Skeletal muscle tissue (tissue), 4 donors: Measurements from ENCODE around the gene SNX32. TPM values are rescaled to one million over a fixed set of nuclear protein-coding genes. Genes with fewer than 3 reads are reported as not detected.

Experiments
- H3K27ac ChIP-seq: one replicate; pipeline ENCODE4 v1.7.0; 2013; ENCODE audit warnings: mild to moderate bottlenecking, low read depth, low read length, inconsistent platforms
- H3K27me3 ChIP-seq, 3 donors: one replicate each; pipeline ENCODE4 v1.7.0; 2013; ENCODE audit warnings: low read length in 3 of 3; ENCODE audit not compliant: control insufficient read depth in 3 of 3, insufficient read depth in 3 of 3
- H3K36me3 ChIP-seq, 3 donors: one replicate each; pipeline ENCODE4 v1.7.0; 2013; ENCODE audit warnings: low read length in 3 of 3; ENCODE audit not compliant: control insufficient read depth in 3 of 3, insufficient read depth in 3 of 3
- H3K4me1 ChIP-seq, 3 donors: one replicate each; pipeline ENCODE4 v1.7.0; 2013; ENCODE audit warnings: low read length in 3 of 3, mild to moderate bottlenecking in 3 of 3; ENCODE audit not compliant: control insufficient read depth in 3 of 3, insufficient read depth in 3 of 3
- H3K4me3 ChIP-seq, 3 donors: one replicate each; pipeline ENCODE4 v1.7.0; 2013; ENCODE audit warnings: low read length in 3 of 3
- H3K9ac ChIP-seq, 3 donors: one replicate each; pipeline ENCODE4 v1.7.0; 2013; ENCODE audit warnings: low read length in 3 of 3, mild to moderate bottlenecking in 3 of 3, moderate library complexity in 2 of 3, low read depth in 1 of 3
- H3K9me3 ChIP-seq, 3 donors: one replicate each; pipeline ENCODE4 v1.7.0; 2013; ENCODE audit warnings: low read length in 3 of 3; ENCODE audit not compliant: control insufficient read depth in 3 of 3
- total RNA-seq: library from RNA; depleted of rRNA; stranded (reverse); fragments of >200 nt; gene quantifications from one replicate; pipeline ENCODE4 v1.2.3, GENCODE V29; 2014
- donor health status: Osteomylitis.

Gene SNX32
- total RNA-seq, 1 donor from 2014 or later: under 0.01 TPM

DNA sequence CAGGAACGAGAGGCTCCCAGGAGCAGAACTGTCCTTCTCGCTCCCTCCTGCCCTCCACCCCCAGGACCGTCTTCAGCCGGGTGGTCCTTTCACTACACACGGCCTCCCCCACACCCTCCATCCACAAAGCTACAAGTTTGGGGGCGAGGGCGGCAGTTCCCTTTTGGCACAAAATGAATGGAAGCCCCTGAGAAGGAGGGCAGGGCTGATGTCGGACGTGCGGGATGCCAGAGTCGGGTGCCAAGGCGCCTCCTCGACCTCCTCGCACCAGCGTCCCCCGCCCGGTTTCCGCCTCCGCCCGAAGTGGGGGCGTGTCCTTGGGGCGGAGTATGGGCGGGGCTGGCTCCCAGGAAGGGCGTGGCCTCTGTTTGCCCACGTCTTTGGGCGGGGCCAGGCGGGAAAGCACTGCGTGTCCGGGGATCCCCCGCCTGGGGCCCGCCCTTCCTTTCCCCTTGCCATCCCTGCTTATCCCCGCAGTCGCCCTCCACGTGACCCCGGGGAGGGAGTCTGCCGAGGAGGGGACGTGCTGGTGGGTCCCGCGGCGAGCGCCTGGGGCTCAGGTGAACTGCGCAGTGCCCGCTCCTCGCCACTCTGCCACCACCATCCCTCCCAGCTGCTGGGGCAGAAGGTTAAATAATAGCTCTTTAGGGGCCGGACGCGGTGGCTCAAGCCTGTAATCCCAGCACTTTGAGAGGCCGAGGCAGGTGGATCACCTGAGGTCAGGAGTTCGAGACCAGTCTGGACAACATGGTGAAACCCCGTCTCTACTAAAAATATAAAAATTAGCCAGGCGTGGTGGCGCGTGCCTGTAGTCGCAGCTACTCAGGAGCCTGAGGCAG, 39.8 kb downstream of the SNX32 start:
- Histone ChIP-seq H3K4me3 (peak overlapping the region; percentile 69 to 80 (median 79)), H3K9me3 (no peaks in the 10 kb centered on the region), H3K27me3 (peaks cover 0 to 7% (median 0%) of the 10 kb centered on the region in 3 donors), H3K27ac (peak overlapping the region; percentile 71), H3K9ac (peak overlapping the region; percentile 77 to 83 (median 81)), H3K36me3 (peaks cover 0 to 5% (median 3%) of the 10 kb centered on the region in 3 donors), H3K4me1 (peaks cover 24 to 32% (median 27%) of the 10 kb centered on the region in 3 donors)

DNA sequence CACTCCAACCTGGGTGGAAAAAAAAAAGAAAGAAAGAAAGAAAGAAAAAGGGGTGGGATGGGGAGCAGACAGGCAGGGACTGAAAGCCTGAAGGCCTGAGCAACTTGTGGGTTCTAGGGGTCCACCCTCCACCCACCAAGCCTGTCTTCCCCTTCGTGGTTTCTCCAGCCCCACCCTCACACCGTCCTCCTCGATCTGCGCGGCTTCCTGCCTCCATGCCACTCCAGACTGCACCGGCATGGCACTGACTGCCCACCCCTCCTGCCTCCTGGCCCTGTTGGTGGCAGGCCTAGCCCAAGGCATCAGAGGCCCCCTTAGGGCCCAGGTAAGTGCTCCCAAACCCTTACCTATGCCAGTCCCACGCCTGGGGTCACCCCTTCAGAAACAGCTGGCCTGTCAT, 45.9 kb downstream of the SNX32 start, which contains the start of gene CTSW:
CTSW (plus strand) TSS at position 221 of the 400 bp plus-strand sequence; CDS start at position 239, 18 bp downstream.
- Histone ChIP-seq H3K4me1 (peaks cover 0 to 3% (median 0%) of the 10 kb centered on the region in 3 donors), H3K36me3 (peaks cover 14 to 21% (median 16%) of the 10 kb centered on the region in 3 donors), H3K4me3 (no peak within 1 kb of the TSS), H3K9ac (peak within 1 kb of the TSS in 1 of 3 donors; percentile 6), H3K9me3 (no peaks in the 10 kb centered on the region), H3K27me3 (no peaks in the 10 kb centered on the region), H3K27ac (no peak within 1 kb of the TSS)

DNA sequence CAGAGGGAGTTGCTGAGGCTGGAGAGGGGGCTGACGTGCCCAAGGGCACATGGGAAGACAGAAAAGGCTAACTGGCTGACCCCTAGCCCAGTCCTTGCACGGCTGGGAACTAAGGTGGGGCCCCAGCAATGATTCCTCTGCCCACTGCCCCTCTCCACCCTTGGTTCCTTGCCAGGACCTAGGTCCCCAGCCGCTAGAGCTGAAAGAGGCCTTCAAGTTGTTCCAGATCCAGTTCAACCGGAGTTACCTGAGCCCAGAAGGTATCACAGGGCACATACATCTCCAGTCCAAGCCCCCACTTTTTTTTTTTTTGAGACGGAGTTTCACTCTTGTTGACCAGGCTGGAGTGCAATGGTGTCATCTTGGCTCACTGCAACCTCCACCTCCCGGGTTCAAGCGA, 46.3 kb downstream of the SNX32 start:
- Histone ChIP-seq H3K27me3 (no peaks in the 10 kb centered on the region), H3K36me3 (peaks cover 17 to 23% (median 19%) of the 10 kb centered on the region in 3 donors), H3K9me3 (no peaks in the 10 kb centered on the region), H3K9ac (no peak overlapping the region), H3K4me1 (peaks cover 3 to 6% (median 4%) of the 10 kb centered on the region in 3 donors), H3K4me3 (no peak overlapping the region), H3K27ac (no peak overlapping the region)

DNA sequence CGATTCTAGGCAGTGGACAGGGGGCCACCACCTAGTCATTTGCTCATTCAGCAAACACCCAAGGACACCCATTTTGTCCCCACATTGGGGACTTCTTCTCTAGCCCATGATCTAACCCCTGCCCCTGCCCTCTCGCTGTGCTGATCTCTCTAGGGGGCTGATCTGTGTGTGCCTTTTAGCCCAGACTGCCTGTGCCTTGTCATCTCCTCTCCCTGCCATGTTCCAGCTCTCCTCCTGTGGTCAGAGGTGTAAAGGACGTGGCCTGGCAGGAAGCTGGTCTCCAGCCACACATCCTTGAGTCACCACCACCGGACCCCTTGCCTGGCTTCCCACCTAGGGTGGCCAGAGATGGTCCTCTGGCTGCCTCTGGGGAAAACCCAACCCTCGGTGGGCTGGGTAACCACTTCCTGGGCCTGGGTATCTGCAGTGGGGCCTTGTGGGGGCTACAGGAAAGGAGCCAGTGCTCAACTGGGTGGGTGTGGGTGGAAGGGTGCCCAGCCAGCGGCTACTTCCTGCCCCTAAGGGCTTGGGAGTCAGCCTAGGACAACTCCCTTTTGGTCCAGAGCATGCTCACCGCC, 47.2 kb downstream of the SNX32 start:
- Histone ChIP-seq H3K9me3 (no peaks in the 10 kb centered on the region), H3K4me3 (no peak overlapping the region), H3K9ac (peak overlapping the region in 1 of 3 donors; percentile 6), H3K27me3 (no peaks in the 10 kb centered on the region), H3K4me1 (peaks cover 3 to 9% (median 5%) of the 10 kb centered on the region in 3 donors), H3K36me3 (peaks cover 25 to 31% (median 27%) of the 10 kb centered on the region in 3 donors), H3K27ac (no peak overlapping the region)

DNA sequence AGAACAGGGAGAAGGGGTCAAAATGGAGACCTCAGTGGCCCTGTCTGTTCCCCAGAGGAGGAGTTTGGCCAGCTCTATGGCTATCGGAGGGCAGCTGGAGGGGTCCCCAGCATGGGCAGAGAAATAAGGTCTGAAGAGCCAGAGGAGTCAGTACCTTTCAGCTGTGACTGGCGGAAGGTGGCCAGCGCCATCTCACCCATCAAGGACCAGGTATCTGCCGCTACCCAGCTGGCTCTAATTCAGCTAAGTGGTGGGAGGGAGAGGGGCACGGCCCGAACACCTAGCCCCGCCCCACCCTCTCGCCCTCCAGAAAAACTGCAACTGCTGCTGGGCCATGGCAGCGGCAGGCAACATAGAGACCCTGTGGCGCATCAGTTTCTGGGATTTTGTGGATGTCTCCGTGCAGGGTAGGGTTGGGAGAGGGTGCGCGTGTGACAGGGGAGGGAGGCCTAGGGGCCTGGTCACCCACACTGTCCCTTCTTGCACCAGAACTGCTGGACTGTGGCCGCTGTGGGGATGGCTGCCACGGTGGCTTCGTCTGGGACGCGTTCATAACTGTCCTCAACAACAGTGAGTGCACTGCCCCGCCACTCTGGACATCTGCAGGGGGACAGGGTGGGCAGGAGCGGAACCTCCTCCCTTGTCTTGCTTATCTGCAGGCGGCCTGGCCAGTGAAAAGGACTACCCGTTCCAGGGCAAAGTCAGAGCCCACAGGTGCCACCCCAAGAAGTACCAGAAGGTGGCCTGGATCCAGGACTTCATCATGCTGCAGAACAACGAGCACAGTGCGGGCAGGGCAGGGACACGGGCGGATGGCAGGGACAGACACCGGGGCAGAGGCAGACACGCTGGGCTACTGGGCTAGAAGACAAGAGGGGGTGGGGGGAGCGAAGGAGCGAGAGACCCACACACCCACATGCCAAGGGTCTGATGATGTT, 48.6 kb downstream of the SNX32 start:
- Histone ChIP-seq H3K4me3 (no peak overlapping the region), H3K9ac (no peak overlapping the region), H3K27me3 (no peaks in the 10 kb centered on the region), H3K9me3 (no peaks in the 10 kb centered on the region), H3K27ac (no peak overlapping the region), H3K4me1 (peaks cover 6 to 15% (median 13%) of the 10 kb centered on the region in 3 donors), H3K36me3 (peaks cover 33 to 42% (median 34%) of the 10 kb centered on the region in 3 donors)

DNA sequence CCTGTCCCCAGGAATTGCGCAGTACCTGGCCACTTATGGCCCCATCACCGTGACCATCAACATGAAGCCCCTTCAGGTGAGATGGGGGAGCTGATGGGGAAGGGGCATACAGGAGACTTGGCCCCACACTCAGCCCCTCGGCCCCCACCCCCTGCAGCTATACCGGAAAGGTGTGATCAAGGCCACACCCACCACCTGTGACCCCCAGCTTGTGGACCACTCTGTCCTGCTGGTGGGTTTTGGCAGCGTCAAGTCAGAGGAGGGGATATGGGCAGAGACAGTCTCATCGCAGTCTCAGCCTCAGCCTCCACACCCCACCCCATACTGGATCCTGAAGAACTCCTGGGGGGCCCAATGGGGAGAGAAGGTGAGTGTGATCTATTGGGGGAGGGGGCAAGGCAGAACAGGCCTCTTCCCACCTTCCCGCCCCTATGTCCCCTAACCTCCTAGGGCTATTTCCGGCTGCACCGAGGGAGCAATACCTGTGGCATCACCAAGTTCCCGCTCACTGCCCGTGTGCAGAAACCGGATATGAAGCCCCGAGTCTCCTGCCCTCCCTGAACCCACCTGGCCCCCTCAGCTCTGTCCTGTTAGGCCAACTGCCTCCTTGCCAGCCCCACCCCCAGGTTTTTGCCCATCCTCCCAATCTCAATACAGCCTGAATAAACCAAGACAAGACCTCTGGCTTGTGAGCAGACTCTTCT, 49.4 kb downstream of the SNX32 start:
- Histone ChIP-seq H3K9ac (no peak overlapping the region), H3K9me3 (no peaks in the 10 kb centered on the region), H3K27ac (no peak overlapping the region), H3K36me3 (peaks cover 33 to 42% (median 34%) of the 10 kb centered on the region in 3 donors), H3K4me3 (no peak overlapping the region), H3K27me3 (no peaks in the 10 kb centered on the region), H3K4me1 (peaks cover 12 to 22% (median 21%) of the 10 kb centered on the region in 3 donors)

DNA sequence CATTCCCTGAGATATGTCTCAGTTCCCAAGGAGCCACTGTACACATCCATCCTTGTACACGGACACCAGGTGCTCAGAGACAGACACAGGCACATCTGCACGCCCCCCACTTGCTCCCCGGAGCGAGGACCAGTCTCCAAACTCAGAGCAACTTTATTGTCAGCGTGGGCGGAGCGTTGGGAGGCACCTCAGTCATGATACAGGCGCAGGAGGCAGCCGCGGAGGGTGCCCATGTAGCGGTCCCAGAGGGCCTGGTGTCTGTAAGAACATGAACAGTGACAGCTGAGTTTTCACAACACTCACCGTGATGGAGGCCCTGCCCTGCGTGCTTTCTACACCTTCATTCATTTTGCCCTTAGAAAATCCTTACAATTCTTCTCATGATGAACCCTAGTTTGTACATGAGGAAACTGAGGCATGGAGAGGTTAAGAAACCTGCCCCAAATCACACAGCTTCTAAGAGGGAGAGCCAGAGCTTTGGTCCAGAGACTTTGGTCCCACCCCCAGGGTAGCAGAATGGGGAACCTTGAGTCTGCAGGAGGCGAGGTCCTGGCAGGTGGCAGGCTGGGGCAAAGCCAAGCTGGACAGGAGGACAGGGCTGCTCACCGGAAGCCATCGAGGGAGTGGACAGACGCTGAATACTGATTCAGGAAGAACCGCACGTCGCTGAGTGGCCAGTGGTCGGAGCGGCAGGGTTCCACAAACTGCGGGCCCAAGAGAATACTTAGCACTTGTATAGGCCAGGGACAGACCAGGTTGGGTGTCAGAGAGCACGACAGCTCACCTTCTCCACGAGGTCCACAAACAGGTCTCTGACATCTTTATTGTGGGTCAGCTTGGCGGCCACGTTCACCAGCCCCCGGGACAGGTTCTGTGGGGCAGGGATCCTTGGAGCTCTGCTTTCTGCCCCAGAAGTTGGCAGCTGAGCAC, 50.3 kb downstream of the SNX32 start:
- H3K9ac ChIP-seq: peak overlapping the region in 1 of 3 donors; percentile 45
- no peak overlapping the region for H3K4me3 ChIP-seq
- no peaks in the 10 kb centered on the region for H3K27me3 ChIP-seq
- H3K9me3 ChIP-seq: no peaks in the 10 kb centered on the region
- peaks cover 17 to 27% (median 27%) of the 10 kb centered on the region in 3 donors for H3K4me1 ChIP-seq
- H3K27ac ChIP-seq: no peak overlapping the region
- peaks cover 33 to 42% (median 34%) of the 10 kb centered on the region in 3 donors for H3K36me3 ChIP-seq

DNA sequence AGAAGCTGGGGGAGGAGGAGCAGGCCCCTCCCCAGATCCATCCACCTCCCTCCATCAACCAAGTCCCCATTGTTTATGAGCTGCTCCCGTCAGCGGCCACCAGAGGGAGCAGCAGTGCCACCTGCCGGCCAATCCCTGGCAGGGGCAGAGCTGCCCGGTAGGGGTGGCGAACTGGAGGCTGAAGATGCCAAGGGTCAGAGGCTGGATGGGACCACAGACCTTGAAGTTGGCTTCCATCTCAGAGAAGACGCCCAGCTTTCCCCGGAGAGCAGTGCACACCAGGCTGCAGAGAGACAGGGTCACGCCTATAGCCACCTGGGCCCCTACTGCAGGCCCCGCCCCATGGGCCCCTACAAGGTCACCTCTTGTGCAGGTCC, 50.9 kb downstream of the SNX32 start:
- Histone ChIP-seq H3K36me3 (peaks cover 33 to 42% (median 34%) of the 10 kb centered on the region in 3 donors), H3K27ac (no peak overlapping the region), H3K9me3 (no peaks in the 10 kb centered on the region), H3K9ac (peak overlapping the region in 1 of 3 donors; percentile 40), H3K4me1 (peaks cover 23 to 34% (median 34%) of the 10 kb centered on the region in 3 donors), H3K27me3 (no peaks in the 10 kb centered on the region), H3K4me3 (no peak overlapping the region)
